PC-3 (cell line): ENCODE measurements around the gene TWNK. TPM values are rescaled to one million over a fixed set of nuclear protein-coding genes. Genes with fewer than 3 reads are reported as not detected.

ENCODE experiments used
- ATAC-seq: fragments of 200-7000 bp; cut with Tn5 transposase; 2 replicates; pipeline ENCODE4 v1.9.1; 2020; ENCODE audit warnings: mild to moderate bottlenecking, moderate library complexity
- BruUV-seq: library from RNA; stranded (reverse); fragments of 400-500 nt; replicated peaks from 2 replicates; lab custom pipeline; 2021; lab: Mats Ljungman, UMichigan
- CTCF ChIA-PET: fragments of 300-600 bp; sonication (Branson Sonifier 250); formaldehyde crosslinking; loops from one replicate; lab custom pipeline; 2022; ENCODE audit warnings: antibody characterized with exemption; lab: Charles Lee
- POLR2A ChIA-PET: fragments of 300-600 bp; sonication (Branson Sonifier 250); formaldehyde crosslinking; loops from one replicate; lab custom pipeline; 2022; ENCODE audit warnings: antibody characterized with exemption; ENCODE audit not compliant: unreplicated experiment; lab: Charles Lee
- DNase-seq: peaks from one replicate; pipeline ENCODE4 v3.0.0-alpha.2; 2015
- H2AFZ ChIP-seq: fragments of 300-600 bp; sonication (generic); 2 replicates; pipeline ENCODE4 v1.6.0; 2016; ENCODE audit warnings: antibody characterized with exemption, low read length
- H3F3A ChIP-seq: fragments of 300-600 bp; sonication (generic); one replicate; pipeline ENCODE4 v1.6.0; 2017; ENCODE audit warnings: antibody characterized with exemption, low read length, control low read depth, mild to moderate bottlenecking; ENCODE audit not compliant: unreplicated experiment
- H3K27ac ChIP-seq: fragments of 300-600 bp; sonication (generic); 2 replicates; pipeline ENCODE4 v1.5.1; 2016; ENCODE audit warnings: mild to moderate bottlenecking, low read length
- H3K27me3 ChIP-seq: fragments of 300-600 bp; sonication (generic); 2 replicates; pipeline ENCODE4 v1.6.1; 2016; ENCODE audit warnings: low read length, mixed read lengths
- H3K36me3 ChIP-seq: fragments of 300-600 bp; sonication (generic); 2 replicates; pipeline ENCODE4 v1.6.1; 2016; ENCODE audit warnings: low read depth, mixed run types, low read length, mixed read lengths
- H3K4me1 ChIP-seq: fragments of 300-600 bp; sonication (generic); 2 replicates; pipeline ENCODE4 v1.5.1; 2016; ENCODE audit warnings: low read length; ENCODE audit not compliant: insufficient read depth
- H3K4me2 ChIP-seq: fragments of 300-600 bp; sonication (generic); 2 replicates; pipeline ENCODE4 v1.6.0; 2016; ENCODE audit warnings: low read length
- H3K4me3 ChIP-seq: fragments of 300-600 bp; sonication (generic); 2 replicates; pipeline ENCODE4 v1.5.1; 2016; ENCODE audit warnings: mild to moderate bottlenecking, low read length, mixed read lengths
- H3K79me2 ChIP-seq: fragments of 300-600 bp; sonication (generic); 2 replicates; pipeline ENCODE4 v1.6.1; 2017; ENCODE audit warnings: low read length, mixed read lengths
- H3K9ac ChIP-seq: fragments of 300-600 bp; sonication (generic); 2 replicates; pipeline ENCODE4 v1.6.0; 2016; ENCODE audit warnings: mild to moderate bottlenecking, low read length
- H3K9me2 ChIP-seq: fragments of 300-600 bp; sonication (generic); replicated peaks from 2 replicates; pipeline ENCODE4 v1.6.1; 2016; ENCODE audit warnings: mixed run types, low read length, mixed read lengths
- H3K9me3 ChIP-seq: fragments of 300-600 bp; sonication (generic); 2 replicates; pipeline ENCODE4 v1.6.1; 2016; ENCODE audit warnings: low read length, mixed read lengths
- H4K20me1 ChIP-seq: fragments of 300-600 bp; sonication (generic); 2 replicates; pipeline ENCODE4 v1.6.1; 2016; ENCODE audit warnings: low read length, mixed read lengths
- CTCF ChIP-seq: fragments of 300-600 bp; sonication (generic); conservative IDR thresholded peaks from 2 replicates; pipeline ENCODE4 v1.5.1; 2017; ENCODE audit warnings: antibody characterized with exemption, low read depth, mild to moderate bottlenecking, low read length
- EZH2 ChIP-seq: fragments of 300-600 bp; sonication (generic); IDR thresholded peaks from one replicate; pipeline ENCODE4 v1.6.1; 2017; ENCODE audit warnings: antibody characterized with exemption, mild to moderate bottlenecking, low read length; ENCODE audit not compliant: unreplicated experiment
- EZH2phosphoT487 ChIP-seq: fragments of 300-600 bp; sonication (generic); IDR thresholded peaks from 2 replicates; pipeline ENCODE4 v1.6.1; 2018; ENCODE audit warnings: mild to moderate bottlenecking, antibody characterized with exemption, low read length, borderline replicate concordance
- intact Hi-C: fragments of 100-400 bp; cut with micrococcal nuclease; formaldehyde crosslinking; loops from 2 replicates; pipeline ENCODE4 v1.9.0; 2023
- total RNA-seq: library from RNA; depleted of rRNA; stranded (reverse); fragments of >200 nt; gene quantifications from 2 replicates; pipeline ENCODE4 v1.2.3, GENCODE V29; 2014

TWNK gene
- total RNA-seq, 1 experiment from 2014 or later, result 7.5 TPM

GRCh38 chr10:100948916-100949315 is 38.4 kb upstream of the TWNK start:
- Histone ChIP-seq H3K27me3 (no peaks in the 10 kb centered on the region), H3K4me3 (no peak overlapping the region), H3K9ac (no peak overlapping the region), H3K27ac (no peak overlapping the region), H3F3A (no peaks in the 10 kb centered on the region), H3K4me1 (no peaks in the 10 kb centered on the region), H3K9me3 (no peaks in the 10 kb centered on the region), H3K9me2 (no peaks in the 10 kb centered on the region), H2AFZ (no peak overlapping the region), H3K79me2 (no peaks in the 10 kb centered on the region), H4K20me1 (no peaks in the 10 kb centered on the region), H3K4me2 (no peak overlapping the region), H3K36me3 (peaks cover 43% of the 10 kb centered on the region)
- no TSS peak for BruUV-seq
- no peak for ATAC-seq
- no peak for TF ChIP-seq CTCF
- no peak for TF ChIP-seq EZH2
- TF ChIP-seq EZH2phosphoT487, result no peak
- DNase-seq, result no peak
- intact Hi-C loops, result no loop called here
- ChIA-PET POLR2A (no interaction called here), CTCF (no interaction called here)

DNA sequence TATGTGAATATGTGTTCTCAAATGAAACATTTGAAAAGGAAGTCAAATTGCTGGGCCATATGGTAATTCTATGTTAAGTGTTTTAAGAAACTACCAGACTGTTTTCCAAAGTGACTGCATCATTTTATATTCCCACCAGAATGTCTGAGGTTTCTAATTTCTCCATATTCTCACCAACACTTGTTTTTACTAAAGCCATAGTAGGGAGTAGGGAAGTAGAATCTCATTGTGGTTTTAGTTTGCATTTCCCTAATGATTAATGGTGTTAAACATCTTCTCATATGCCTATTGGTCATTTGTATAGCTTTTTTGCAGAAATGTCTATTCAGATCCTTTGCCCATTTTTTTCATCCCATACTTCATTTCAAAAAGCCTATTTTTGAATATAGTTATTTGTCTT is 27.1 kb upstream of the TWNK start:
- Histone ChIP-seq H3K79me2 (no peaks in the 10 kb centered on the region), H3F3A (no peaks in the 10 kb centered on the region), H2AFZ (no peak overlapping the region), H4K20me1 (no peaks in the 10 kb centered on the region), H3K4me3 (no peak overlapping the region), H3K4me1 (no peaks in the 10 kb centered on the region), H3K27me3 (no peaks in the 10 kb centered on the region), H3K9me3 (no peaks in the 10 kb centered on the region), H3K36me3 (peaks cover 30% of the 10 kb centered on the region), H3K9ac (no peak overlapping the region), H3K4me2 (no peak overlapping the region), H3K27ac (no peak overlapping the region), H3K9me2 (no peaks in the 10 kb centered on the region)
- TF ChIP-seq EZH2phosphoT487, result no peak
- TF ChIP-seq CTCF, result no peak
- TF ChIP-seq EZH2, result no peak
- DNase-seq, result no peak
- ATAC-seq, result no peak
- ChIA-PET POLR2A (no interaction called here), CTCF (no interaction called here)
- intact Hi-C loops, result no loop called here
- no TSS peak for BruUV-seq

GRCh38 chr10:100962351-100963080 is 24.8 kb upstream of the TWNK start:
- H3K79me2 ChIP-seq, result no peaks in the 10 kb centered on the region
- no peak overlapping the region for H3K4me3 ChIP-seq
- no peak for TF ChIP-seq EZH2phosphoT487
- TF ChIP-seq EZH2, result no peak
- TF ChIP-seq CTCF, result no peak
- no peak overlapping the region for H3K9ac ChIP-seq
- no TSS peak for BruUV-seq
- no peaks in the 10 kb centered on the region for H3K9me2 ChIP-seq
- H3K36me3 ChIP-seq, result peaks cover 24% of the 10 kb centered on the region
- H3K4me1 ChIP-seq, result no peaks in the 10 kb centered on the region
- CTCF ChIA-PET, result no interaction called here
- no peaks in the 10 kb centered on the region for H4K20me1 ChIP-seq
- no peak overlapping the region for H2AFZ ChIP-seq
- no peaks in the 10 kb centered on the region for H3K9me3 ChIP-seq
- no peak overlapping the region for H3K27ac ChIP-seq
- DNase-seq (no peak), ATAC-seq (no peak)
- no peaks in the 10 kb centered on the region for H3F3A ChIP-seq
- no peaks in the 10 kb centered on the region for H3K27me3 ChIP-seq
- intact Hi-C loops, result no loop called here
- POLR2A ChIA-PET, result no interaction called here
- H3K4me2 ChIP-seq, result no peak overlapping the region
